ENCODE measurements around the gene TDRD9. TPM values are rescaled to one million over a fixed set of nuclear protein-coding genes. Genes with fewer than 3 reads are reported as not detected.

Gene TDRD9
- total and polyA plus RNA-seq, 2 donors from 2014 or later, result 1.6 to 6.6 TPM

- no peak for TF ChIP-seq CTCF (IDR thresholded peaks at IDR 0.05; ENCODE audit: borderline replicate concordance, extremely low read depth, insufficient read depth)
- FAIRE-seq (no peak), DNase-seq (no peak)
- Histone ChIP-seq H3K9me3 (ENCODE audit: control insufficient read depth in 2 of 3, insufficient read depth in 1 of 3, low read length in 3 of 3) (no peaks in the 10 kb centered on the region), H3K4me1 (ENCODE audit: control insufficient read depth in 2 of 3, insufficient read depth in 2 of 3, low read depth in 1 of 3, low read length in 3 of 3) (no peaks in the 10 kb centered on the region), H3K9ac (ENCODE audit: low read length in 3 of 3) (no peak overlapping the region), H3K36me3 (ENCODE audit: control insufficient read depth in 2 of 3, insufficient read depth in 3 of 3, low read length in 3 of 3) (no peaks in the 10 kb centered on the region), H3K4me3 (ENCODE audit: low read length in 3 of 3) (no peak overlapping the region), H3K27me3 (ENCODE audit: control insufficient read depth, insufficient read depth, low read length) (no peaks in the 10 kb centered on the region), H3K27ac (ENCODE audit: low read depth in 2 of 2, low read length in 2 of 2) (no peak overlapping the region)
- intact Hi-C loops (cut with DNase I), result no loop called here
These were observed 20.2 kb downstream of the TDRD9 start for GRCh38 chr14:103948442-103948841.

- intact Hi-C loops (cut with DNase I), result no loop called here
- no peak overlapping the region for H3K9ac ChIP-seq (ENCODE audit: low read length in 3 of 3)
- H3K36me3 ChIP-seq (ENCODE audit: control insufficient read depth in 2 of 3, insufficient read depth in 3 of 3, low read length in 3 of 3), result no peaks in the 10 kb centered on the region
These were observed 21.0 kb downstream of the TDRD9 start for GRCh38 chr14:103949131-103949790.

GRCh38 chr14:103960457-103961055 is 32.3 kb downstream of the TDRD9 start:
- no peaks in the 10 kb centered on the region for H3K27me3 ChIP-seq (ENCODE audit: control insufficient read depth, insufficient read depth, low read length)
- H3K9ac ChIP-seq (ENCODE audit: low read length in 3 of 3), result no peak overlapping the region
- no peaks in the 10 kb centered on the region for H3K9me3 ChIP-seq (ENCODE audit: control insufficient read depth in 2 of 3, insufficient read depth in 1 of 3, low read length in 3 of 3)
- FAIRE-seq, result no peak
- no peaks in the 10 kb centered on the region for H3K36me3 ChIP-seq (ENCODE audit: control insufficient read depth in 2 of 3, insufficient read depth in 3 of 3, low read length in 3 of 3)
- H3K4me1 ChIP-seq (ENCODE audit: control insufficient read depth in 2 of 3, insufficient read depth in 2 of 3, low read depth in 1 of 3, low read length in 3 of 3), result no peaks in the 10 kb centered on the region
- no peak overlapping the region for H3K4me3 ChIP-seq (ENCODE audit: low read length in 3 of 3)
- no peak for TF ChIP-seq CTCF (IDR thresholded peaks at IDR 0.05; ENCODE audit: borderline replicate concordance, extremely low read depth, insufficient read depth)
- H3K27ac ChIP-seq (ENCODE audit: low read depth in 2 of 2, low read length in 2 of 2), result no peak overlapping the region
- intact Hi-C loops (cut with DNase I), result no loop called here
- peak in 3 of 5 donors; percentile 37 to 52 (median 43) for DNase-seq

More at GRCh38 chr14:103949131-103949790, 21.0 kb downstream of the TDRD9 start:
- FAIRE-seq, result no peak
- Histone ChIP-seq H3K9me3 (ENCODE audit: control insufficient read depth in 2 of 3, insufficient read depth in 1 of 3, low read length in 3 of 3) (no peaks in the 10 kb centered on the region), H3K4me3 (ENCODE audit: low read length in 3 of 3) (no peak overlapping the region), H3K27ac (ENCODE audit: low read depth in 2 of 2, low read length in 2 of 2) (no peak overlapping the region), H3K4me1 (ENCODE audit: control insufficient read depth in 2 of 3, insufficient read depth in 2 of 3, low read depth in 1 of 3, low read length in 3 of 3) (no peaks in the 10 kb centered on the region), H3K27me3 (ENCODE audit: control insufficient read depth, insufficient read depth, low read length) (no peaks in the 10 kb centered on the region)
- no peak for TF ChIP-seq CTCF (IDR thresholded peaks at IDR 0.05; ENCODE audit: borderline replicate concordance, extremely low read depth, insufficient read depth)
- DNase-seq, result no peak
